HG03196 (cell line): ENCODE results near the gene SMAD6.

Source experiments
- ATAC-seq: cut with Tn5 transposase; IDR thresholded peaks from one replicate; pipeline ENCODE4 v1.9.1; 2021; ENCODE audit not compliant: unreplicated experiment

Gene SMAD6

GRCh38 chr15:66702035-66702786 lies at the start of gene SMAD6:
Gene SMAD6, plus strand, starts transcription at chr15:66702236. Its CDS starts 1,023 bp downstream, at chr15:66703259.
- peak; percentile 35 for ATAC-seq

GRCh38 chr15:66652806-66653205 lies 49.2 kb upstream of the SMAD6 start:
- no peak for ATAC-seq

- ATAC-seq, result no peak
These were observed 48.6 kb upstream of the SMAD6 start for GRCh38 chr15:66653398-66653797.

GRCh38 chr15:66653852-66654251 lies 48.2 kb upstream of the SMAD6 start:
- ATAC-seq, result no peak

GRCh38 chr15:66654361-66654738 lies 47.7 kb upstream of the SMAD6 start:
- ATAC-seq, result no peak

GRCh38 chr15:66654739-66655375 lies 47.2 kb upstream of the SMAD6 start:
- ATAC-seq, result no peak

GRCh38 chr15:66655511-66655910 lies 46.5 kb upstream of the SMAD6 start:
- ATAC-seq, result no peak

- ATAC-seq, result no peak
These were observed 46.0 kb upstream of the SMAD6 start for GRCh38 chr15:66655997-66656396.

GRCh38 chr15:66657185-66658020 lies 44.6 kb upstream of the SMAD6 start:
- ATAC-seq, result no peak

- no peak for ATAC-seq
These were observed 44.0 kb upstream of the SMAD6 start for GRCh38 chr15:66658044-66658443.

- ATAC-seq, result no peak
These were observed 43.2 kb upstream of the SMAD6 start for GRCh38 chr15:66658855-66659254.

- ATAC-seq, result no peak
These were observed 42.7 kb upstream of the SMAD6 start for GRCh38 chr15:66659384-66659783.

GRCh38 chr15:66661432-66662096 lies 40.5 kb upstream of the SMAD6 start:
- ATAC-seq, result no peak

GRCh38 chr15:66662522-66662921 lies 39.5 kb upstream of the SMAD6 start:
- ATAC-seq, result no peak

GRCh38 chr15:66663664-66664063 lies 38.4 kb upstream of the SMAD6 start:
- no peak for ATAC-seq

- no peak for ATAC-seq
These were observed 31.9 kb upstream of the SMAD6 start for GRCh38 chr15:66670175-66670574.

GRCh38 chr15:66670762-66671580 lies 31.1 kb upstream of the SMAD6 start:
- ATAC-seq, result no peak

- no peak for ATAC-seq
These were observed 29.2 kb upstream of the SMAD6 start for GRCh38 chr15:66672867-66673266.

GRCh38 chr15:66673410-66674322 lies 28.4 kb upstream of the SMAD6 start:
- no peak for ATAC-seq
